Stimulated activated CD4-positive, alpha-beta T cell treated with anti-CD3 and anti-CD28 coated beads, Interleukin-12 subunit alpha, Interleukin-12 subunit beta, amount 100 ng/mL, for 4 hours (primary cell): ENCODE data around the gene ERFE.

Experiments
- DNase-seq: peaks from one replicate; pipeline ENCODE4 v3.0.0-alpha.2; 2020

ERFE gene

DNA sequence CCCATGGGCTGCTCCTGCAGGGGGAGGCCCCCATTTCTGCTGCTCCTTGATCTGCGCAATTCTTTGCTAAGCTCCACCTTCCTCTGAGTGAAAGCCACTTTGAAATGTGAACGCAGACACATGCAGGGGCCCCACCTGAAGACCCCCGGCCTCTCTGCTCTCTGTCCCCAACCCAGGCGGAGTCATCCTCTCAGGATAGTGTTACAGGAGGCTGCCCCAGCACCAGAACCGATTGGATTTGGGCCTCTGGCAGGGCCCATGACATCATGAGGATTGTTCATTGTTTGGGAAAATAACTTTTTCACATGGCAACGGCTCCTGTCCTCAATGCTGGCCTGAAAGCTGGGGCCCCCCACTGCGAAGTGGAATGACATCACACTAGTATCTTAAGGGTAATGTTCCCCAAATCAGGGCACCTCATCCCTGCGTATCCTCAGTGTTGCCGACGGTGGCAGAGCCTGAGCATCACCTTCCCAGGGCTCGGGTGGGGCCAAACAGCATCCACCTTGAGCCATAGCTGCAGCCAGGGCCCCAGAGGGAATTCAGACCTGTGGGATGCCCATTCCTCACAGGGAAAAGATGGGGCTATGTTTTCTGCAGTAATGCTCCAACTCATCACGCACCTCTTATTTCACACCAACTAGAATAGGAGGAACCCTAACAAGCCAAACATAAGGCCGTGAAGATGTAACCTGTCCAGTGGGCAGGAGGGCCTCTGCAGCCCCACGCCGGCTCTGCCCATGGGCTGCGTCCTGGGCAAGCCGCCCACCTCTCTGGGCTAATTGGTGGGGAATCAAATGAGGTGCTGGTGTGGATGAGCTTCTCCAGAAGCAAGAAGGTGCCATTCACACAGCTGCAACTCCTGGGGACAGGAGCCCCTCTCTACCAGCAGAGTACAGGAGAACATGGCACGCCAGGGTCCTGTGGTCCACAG lies 2.7 kb upstream of the ERFE start:
- no peak for DNase-seq

DNA sequence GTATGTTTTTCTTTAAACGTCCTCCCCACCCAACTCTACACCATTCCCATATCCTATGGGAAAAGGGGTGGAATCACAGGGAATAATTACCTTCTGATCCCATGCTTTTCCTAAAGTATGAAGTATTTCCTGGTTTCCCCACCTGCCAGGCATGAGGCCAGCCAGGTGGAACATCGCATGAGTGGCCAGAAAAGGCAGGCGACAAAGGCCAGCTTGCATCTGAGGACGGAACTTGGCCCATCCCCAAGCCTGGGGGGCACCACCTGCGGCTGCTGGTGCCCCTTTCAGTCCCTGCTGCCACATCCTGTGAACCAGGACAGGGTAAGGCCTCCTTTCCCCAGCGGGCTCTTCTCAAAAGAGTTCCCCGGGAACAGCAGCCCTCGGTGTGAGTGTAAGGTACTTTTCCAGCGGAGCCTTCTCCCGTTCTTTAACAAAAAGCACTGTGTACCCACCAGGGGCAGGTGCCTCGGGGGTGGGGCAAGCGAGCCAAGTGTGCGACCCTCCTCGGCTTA lies 1.2 kb upstream of the ERFE start:
- DNase-seq, result no peak

DNA sequence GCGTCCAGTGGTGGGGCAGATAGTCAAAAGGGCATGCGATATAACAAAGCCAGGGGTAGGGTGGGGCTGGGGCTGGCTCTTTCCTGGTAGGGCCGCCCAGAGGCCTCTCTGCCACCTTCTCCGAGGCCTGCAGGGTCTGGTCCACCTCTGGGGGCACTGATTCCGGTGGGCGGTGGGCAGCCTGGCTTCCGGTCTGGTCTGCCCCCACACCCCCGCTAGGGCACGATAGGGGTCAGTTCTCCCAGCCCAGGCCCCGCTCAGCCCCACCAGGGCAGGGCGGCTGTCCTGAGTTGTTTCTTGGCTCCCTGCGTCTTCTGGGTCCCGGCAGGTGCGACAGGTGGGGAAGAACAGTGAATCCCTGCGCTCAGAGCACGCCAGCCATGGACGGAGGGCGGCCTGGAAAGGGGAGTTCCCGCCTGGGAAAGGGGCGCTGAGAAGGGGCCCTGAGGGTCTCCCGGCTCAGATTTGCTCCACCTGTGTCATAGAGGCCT lies 707 bp upstream of the ERFE start:
- DNase-seq, result no peak

DNA sequence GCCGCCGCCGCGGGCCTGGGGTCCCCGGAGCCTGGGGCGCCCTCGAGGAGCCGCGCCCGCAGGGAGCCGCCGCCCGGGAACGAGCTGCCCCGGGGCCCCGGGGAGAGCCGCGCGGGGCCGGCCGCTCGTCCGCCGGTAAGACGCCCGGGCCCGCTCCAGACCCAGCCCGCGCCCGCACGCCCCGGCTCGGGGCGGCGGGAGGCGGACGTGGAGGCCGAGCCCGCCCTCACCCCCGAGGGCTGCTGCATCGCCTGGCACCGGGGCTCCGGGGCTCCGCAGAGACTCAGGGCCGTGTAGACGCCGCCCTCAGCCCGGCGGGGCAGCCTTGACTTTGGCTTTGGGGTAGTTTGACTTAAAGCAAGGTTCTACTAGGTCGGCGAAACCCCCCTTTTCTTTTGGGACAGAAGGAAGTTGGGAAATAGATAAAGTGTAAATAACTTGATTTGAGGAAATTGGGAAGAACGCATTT lies 335 bp downstream of the ERFE start:
- peak; percentile 19 for DNase-seq

DNA sequence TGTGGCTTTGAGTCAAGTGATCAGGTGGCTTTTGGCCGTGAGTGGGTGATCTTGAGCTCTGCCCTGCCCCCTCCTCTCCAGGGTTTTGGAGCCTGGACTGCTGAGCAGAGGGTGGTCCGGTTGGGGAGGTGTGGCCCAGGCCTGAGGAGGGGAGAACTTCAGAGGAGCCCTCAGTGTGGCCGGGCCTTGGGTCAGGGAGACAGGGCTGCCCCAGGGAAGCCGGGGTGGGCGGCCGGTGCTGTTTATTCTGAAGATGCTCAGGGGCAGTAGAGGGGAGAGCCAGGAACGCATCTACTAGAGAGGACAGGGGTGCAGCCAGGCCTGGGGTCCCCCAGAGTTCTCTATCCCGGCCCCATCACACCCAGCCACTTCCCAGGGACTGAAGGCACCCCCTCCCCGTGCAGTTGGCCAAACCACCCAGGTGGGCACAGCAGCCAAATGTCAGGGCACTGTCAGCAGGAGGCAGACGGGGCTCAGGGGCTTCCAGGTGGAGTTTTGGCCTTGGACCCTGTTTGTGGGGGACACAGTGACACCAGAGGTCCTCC lies 963 bp downstream of the ERFE start:
- no peak for DNase-seq

DNA sequence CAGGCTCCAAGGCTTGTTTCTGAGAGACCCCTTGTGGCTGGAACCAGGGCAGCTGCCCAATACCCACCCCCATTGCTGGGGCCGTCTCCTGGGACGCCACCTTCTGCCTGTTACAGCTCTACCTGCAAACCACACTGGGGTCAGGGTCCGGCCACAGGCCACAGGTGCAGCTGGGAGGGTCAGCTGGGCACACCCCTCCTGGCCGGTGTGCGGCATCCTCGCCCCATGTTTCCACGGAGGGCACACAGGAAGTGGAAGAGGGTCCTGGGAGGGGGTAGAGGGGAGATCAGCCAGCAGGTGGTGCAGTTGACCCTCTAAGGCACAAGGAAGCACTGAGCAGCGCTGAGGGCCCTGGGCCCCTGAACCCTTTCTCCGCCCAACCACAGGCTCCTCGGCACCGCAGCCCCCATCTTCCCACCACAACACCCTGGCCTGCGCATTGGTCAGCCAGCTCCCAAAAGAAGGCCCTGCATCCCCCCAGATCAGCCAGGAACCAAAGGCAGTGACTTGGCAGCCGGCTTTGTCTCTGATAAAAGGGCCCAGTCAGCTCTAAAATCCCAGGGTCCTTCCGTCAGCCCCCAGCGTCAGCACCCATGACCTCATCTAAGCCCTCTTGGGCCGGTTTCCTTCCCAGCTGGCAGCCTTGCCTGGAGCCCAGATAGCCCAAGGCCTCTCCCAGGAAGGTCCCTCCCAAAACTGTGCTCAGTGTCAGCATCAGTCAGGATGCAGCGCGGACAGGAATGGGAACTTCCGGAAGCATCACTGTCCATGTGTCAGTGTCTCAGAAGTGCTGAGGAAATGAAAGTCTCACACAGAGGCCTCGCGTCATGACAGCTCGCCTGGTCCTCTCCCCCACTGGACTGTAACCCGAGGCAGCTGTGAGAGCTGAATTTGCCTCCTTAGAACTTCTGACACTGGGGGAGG lies 1.7 kb downstream of the ERFE start:
- DNase-seq, result no peak

DNA sequence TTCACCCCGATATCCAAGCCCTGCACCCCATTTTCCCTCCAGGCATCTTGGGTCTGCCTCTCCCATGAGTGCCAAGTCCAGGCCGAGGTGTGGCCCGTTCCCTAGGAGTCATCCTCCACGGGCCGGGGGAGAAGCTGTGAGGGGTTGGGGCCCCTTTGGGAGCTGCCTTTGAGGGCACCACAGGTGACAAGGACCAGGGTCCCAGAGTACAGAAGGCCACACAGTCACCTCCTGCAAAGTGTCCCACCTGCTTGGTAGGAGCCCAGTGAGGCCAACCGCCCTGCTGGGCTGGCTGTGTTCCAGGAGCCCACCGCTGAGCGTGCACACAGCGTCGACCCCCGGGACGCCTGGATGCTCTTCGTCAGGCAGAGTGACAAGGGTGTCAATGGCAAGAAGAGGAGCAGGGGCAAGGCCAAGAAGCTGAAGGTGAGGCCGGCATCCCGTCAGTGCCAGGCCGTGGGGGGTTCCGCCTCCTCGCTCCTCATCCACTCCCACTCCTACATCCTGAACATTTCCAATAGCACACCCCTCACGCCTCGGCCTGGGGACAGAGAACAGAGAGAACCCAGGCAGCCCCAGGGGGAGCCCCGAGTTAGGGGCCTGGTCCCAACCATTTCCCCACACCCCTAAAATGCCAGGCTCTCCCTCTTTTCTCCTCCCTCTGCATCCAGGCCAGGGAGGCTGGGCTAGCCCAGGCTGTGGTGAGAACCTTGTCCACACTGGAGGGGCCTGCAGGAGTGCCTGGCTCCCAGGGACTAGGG lies 2.7 kb downstream of the ERFE start:
- no peak for DNase-seq

DNA sequence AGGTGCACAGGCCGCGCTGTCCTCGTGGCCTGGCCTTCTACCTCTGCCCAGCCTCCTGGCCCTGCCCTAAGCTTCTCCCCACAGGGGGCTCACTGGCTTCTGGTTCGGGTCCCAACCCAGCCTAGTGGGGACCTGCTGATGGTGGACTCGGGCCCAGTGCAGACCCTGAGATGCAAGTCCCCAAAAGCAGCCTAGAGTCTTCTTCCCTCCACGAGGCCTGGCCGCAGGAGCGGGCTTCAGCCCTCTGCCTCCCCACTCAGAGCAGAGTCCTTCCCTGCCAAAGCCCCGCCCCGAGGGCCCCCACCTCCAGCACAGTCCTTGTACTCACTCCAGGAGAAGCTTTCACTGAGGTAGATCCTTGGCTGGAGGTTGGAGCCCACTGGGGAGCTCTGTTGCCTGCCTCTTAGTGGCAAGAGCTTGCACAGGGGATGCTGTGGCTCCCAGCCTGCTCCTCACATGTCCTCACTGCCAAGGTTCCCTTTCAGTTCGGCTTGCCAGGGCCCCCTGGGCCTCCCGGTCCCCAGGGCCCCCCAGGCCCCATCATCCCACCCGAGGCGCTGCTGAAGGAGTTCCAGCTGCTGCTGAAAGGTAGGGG lies 3.6 kb downstream of the ERFE start:
- no peak for DNase-seq

DNA sequence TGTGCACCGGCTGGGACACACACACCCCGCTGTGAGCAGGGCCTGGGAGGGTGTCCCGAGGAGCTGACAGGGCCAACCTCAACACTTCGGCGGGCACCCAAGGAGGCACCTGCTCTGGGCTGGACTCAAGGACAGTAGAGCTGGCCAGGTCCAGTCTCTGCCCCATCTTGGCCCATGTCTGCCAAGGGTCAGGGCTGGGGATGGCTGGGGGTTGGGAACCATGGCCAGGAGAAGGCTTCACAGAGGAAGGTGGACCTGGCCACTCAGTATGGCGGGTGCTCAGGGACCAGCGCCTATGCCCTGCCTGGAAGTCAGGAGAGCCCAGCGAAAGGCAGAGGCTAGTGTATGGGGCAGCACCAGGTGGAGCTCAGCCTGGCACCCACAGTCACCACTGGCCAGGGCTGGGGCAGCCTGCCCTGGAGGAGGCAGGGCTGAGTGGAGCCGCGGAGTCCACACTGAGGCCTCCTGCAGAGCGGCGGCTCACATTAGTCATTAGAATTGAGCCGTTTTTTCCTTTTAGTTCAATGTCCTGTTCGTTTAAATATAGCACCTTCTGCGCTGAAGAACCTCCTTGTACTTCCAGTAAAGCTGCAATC lies 4.2 kb downstream of the ERFE start:
- no peak for DNase-seq

DNA sequence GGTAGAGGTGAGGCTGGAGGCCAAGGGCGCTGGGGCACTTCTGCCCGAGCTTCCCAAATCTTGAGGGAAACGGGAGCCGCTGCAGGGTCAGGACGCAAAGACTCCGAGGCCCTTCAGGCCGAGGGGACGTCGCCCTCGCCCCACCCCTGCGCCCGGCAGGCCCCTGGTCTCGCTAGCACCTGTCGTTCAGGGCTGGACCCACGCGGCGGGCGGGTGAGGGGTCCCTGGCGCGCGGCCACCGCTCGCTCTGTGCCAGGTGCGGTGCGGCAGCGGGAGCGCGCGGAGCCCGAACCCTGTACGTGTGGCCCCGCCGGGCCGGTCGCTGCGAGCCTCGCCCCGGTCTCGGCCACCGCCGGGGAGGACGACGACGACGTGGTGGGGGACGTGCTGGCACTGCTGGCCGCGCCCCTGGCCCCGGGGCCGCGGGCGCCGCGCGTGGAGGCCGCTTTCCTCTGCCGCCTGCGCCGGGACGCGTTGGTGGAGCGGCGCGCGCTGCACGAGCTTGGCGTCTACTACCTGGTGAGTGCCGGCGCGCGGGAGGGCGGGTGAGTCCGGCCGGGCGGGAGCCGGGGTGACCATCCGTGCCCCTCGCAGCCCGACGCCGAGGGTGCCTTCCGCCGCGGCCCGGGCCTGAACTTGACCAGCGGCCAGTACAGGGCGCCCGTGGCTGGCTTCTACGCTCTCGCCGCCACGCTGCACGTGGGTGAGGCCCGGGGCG lies 4.9 kb downstream of the ERFE start:
- DNase-seq, result no peak

DNA sequence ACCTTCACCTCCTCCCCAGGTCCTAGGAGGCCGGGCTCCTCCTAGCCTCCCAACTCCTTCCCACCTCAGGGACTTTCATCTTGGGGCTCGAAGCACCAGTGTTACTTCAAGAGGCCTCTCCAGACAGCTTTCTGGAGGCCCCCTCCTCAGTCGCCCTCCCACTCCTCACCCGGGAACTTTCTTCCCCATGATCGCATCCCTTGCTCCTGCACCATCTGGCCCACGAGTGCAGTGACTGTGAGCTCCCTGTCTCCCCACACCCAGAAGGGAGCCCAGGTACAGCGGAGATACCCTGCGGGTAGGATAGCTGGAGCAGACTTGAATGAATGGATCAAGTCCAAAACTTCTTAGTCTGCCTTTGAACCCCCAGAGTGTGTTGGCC lies 6.1 kb downstream of the ERFE start:
- DNase-seq, result no peak

DNA sequence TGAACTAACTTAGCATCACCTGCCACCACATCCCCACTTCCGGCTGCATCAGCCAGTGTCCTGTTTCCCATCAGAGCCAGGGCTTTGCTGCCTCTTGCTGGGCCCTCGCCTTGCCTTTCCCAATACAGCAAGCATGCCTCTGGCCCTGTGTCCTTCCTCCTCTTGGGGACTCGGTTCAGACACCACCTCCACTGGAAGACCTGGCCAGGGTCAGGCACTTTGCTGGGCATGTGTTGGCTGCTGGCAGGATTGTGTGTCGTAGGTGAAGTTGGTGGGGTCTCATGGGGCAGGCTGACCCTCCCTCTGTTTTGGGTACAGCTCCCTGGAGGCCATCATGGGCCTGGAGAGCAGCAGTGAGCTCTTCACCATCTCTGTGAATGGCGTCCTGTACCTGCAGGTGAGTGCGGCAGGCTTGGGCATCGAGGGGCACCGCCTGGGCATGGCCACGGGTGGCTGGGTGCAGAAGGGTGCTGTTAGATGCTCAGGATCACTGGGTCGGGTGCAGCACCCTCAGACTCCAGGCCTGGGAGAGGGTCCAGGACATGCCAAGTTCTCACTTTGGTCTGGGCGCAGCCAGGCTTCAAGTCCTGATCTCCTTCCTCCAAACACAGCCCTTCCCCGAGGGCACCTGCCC lies 6.6 kb downstream of the ERFE start:
- no peak for DNase-seq

DNA sequence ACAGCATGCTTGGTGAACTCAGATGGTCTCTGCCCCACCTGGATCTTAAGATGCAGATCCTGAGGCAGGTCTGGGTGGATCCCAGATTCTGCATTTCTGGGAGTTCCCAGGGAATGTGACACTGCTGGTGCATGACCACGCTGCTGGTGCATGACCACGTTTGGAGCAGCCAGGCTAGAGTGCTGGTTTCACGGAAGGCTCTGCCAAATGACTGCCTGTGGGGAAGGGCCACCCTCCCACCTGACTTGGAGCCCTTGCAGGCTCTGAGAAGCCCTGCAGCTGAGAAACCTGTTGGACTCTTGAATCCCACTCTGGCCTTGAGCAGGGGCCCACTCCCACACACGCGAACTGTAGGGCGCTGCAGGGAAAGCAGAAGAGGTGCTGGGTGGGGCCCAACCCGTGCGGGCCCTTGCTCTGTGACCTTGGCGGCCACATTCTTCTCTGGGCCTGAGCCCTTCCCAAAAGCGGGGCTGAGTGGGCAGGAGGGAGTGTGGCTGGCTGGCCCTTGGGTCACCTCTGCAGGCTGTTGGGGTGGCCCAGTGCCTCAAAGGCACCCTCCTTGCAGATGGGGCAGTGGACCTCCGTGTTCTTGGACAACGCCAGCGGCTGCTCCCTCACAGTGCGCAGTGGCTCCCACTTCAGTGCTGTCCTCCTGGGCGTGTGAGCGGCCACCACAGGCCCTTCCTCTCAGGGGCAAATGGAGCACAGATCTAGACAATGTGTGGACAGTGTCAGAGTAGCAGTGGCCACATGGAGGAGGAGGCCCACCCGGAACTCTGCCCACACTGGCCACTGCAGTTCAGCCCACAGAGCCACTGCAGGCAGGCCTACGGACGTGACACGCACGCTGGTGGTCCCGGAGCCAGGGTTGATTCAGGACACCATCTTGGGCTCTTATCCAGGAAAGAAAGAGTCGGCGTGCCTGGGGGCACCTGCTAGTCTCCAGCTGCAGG lies 7.9 kb downstream of the ERFE start:
- no peak for DNase-seq

DNA sequence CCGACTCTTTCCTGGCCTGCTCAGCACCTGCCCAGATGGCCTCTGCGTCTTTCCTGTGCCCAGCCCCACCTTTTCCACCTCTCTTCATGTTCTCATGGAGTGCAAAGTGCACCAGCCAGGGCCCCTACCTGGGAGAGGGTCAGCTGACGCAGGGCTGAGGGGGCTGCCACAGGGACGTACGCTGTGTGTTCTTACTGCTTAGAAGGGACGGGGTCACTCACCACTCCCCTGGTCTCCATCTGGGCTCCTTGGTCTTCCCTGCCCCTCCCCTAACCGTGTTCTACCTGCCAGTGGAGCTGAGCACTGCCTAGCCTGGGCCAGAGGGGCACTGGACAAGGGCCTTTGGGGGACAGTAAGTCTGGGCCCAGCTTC lies 8.6 kb downstream of the ERFE start:
- DNase-seq, result no peak

DNA sequence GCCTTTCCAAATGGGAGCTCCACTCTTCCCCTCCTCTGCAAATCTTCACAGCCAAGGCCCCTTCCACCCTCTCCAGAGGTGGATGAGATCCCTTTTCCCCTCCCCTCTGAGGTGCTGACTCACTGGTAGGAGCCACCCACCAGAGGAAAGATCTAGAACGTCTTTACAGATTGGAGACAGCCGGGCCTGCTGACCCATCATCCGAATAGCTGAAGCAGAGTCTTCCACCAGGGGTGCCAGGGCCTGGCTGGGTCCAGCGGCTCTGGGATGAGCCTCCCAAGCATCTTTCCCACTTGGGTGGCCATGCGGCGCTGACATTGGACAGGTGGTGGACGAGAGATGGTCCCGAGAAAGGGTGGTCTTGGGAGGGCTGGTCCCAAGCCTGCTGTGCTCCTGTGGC lies 9.0 kb downstream of the ERFE start:
- no peak for DNase-seq

DNA sequence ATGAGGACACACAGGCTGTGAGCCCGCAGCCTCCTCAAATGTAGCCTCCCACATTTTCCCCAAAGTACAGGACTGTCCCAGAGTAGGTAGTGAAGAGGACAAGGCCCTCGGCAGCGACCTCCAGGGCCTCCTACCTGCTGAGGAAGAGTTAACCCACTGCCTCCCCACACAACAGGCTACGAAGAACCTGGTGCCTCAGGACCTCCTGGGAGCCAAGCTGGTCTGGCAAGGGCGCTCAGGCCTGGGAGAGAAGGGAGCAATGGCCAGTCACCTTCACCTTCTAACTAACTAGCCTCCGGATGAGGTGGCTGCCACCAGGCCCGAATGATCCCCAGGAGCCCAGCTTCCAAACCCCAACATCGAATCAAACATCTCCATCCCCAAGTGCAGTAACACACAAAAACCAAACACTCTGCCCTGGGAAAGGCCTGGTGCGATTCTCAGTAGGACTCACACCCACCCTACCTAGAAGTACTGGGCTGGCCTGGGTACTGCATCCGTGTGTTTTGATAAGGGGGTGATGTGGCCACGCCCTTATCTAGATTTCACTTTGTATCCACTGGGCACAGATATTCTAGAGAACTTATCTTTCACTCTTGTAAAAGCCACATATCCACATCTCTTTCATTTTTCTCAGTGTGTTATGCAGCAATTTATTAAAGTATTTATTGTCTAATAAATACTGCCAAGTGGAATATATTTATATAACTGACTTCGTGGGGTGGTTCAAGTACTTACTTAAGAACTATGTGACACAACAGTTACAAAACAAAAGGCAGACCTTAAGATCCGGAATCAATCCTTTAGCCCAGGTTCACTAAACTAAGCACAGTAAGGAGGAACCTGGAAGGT lies 9.7 kb downstream of the ERFE start:
- DNase-seq, result no peak

DNA sequence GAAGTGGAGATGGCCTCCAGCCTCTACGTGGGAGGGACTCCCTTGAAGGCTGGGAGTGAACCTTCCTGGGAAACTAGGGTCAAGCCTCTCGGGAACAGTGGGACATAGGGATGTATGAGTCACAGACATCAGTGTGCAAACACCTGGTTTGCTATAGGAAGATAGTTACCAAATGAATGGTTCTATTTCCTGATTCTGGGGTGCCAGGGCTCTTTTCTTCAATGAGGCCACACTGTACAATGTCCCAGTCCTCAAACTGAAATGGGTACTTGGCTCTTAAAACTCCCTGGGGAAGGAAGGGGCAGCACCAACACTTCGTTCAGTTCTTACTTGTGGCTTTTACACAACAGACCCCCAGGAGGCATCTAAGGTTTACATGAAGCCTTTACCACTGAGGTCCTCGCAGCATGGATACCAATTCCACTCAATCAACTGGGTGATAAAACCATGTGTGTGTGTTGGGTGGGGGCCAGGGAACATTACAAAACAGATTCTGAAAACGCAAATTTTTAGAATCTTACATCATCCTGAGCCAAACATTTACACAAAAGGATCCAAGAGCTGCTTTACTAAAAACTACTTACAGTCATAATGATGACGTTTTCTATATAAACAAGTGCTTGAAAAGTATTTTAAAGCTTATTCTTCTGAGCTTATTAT lies 10.4 kb downstream of the ERFE start:
- no peak for DNase-seq
